GM12878 (cell line): ENCODE measurements around the gene LRP1. TPM values are rescaled to one million over a fixed set of nuclear protein-coding genes. Genes with fewer than 3 reads are reported as not detected.

Experiments used
- ATAC-seq: fragments of 200-7000 bp; cut with Tn5 transposase; 3 replicates; pipeline ENCODE4 v1.9.1; 2020; ENCODE audit warnings: mild to moderate bottlenecking, moderate library complexity
- BruUV-seq: library from RNA; stranded (reverse); fragments of 400-500 nt; replicated peaks from 2 replicates; lab custom pipeline; 2021; lab: Mats Ljungman, UMichigan
- CTCF ChIA-PET: fragments of 300-600 bp; sonication (Branson Sonifier 250); formaldehyde crosslinking; extraction: SDS; loops from one replicate; lab custom pipeline; 2021; ENCODE audit warnings: inconsistent platforms; lab: Yijun Ruan, JAX
- POLR2A ChIA-PET: fragments of 350-600 bp; formaldehyde crosslinking; extraction: SDS; loops from one replicate; lab custom pipeline; 2021; ENCODE audit warnings: inconsistent platforms; lab: Charles Lee
- RAD21 ChIA-PET: fragments of 300-600 bp; sonication (Branson Sonifier 250); formaldehyde crosslinking; loops from one replicate; lab custom pipeline; 2023; ENCODE audit warnings: antibody characterized with exemption; ENCODE audit not compliant: unreplicated experiment; lab: Charles Lee
- SMC1A ChIA-PET: fragments of 300-600 bp; sonication (Branson Sonifier 250); formaldehyde crosslinking; loops from one replicate; lab custom pipeline; 2023; ENCODE audit not compliant: unreplicated experiment, uncharacterized antibody; lab: Charles Lee
- DNase-seq: peaks from one replicate; pipeline ENCODE4 v3.0.0-alpha.2; 2011; ENCODE audit warnings: low read depth, low spot score
- FAIRE-seq: peaks from 3 replicates; lab custom pipeline; 2011; peaks lifted over from hg19 to GRCh38; lab: Jason Lieb, UNC
- H2AFZ ChIP-seq: 2 replicates; pipeline ENCODE4 v1.6.0; 2011; ENCODE audit warnings: low read depth, low read length, control low read depth; ENCODE audit not compliant: control insufficient read depth
- H3K27ac ChIP-seq: 2 replicates; pipeline ENCODE4 v1.5.1; 2011; ENCODE audit warnings: control low read depth; ENCODE audit not compliant: control insufficient read depth, insufficient read depth
- H3K27me3 ChIP-seq, 2 experiments: replicated peaks in 1 of 2; 2 replicates each; pipeline versions ENCODE4 v1.6.0 to v1.6.1; 2011; ENCODE audit warnings: low read length in 1 of 2; ENCODE audit not compliant: control insufficient read depth in 2 of 2, insufficient read depth in 2 of 2
- H3K36me3 ChIP-seq, 2 experiments: 2 replicates each; pipeline ENCODE4 v1.5.1; 2011; ENCODE audit warnings: low read length in 1 of 2; ENCODE audit not compliant: control insufficient read depth in 2 of 2, insufficient read depth in 2 of 2
- H3K4me1 ChIP-seq: 2 replicates; pipeline ENCODE4 v1.6.1; 2011; ENCODE audit warnings: mild to moderate bottlenecking, low read length, moderate library complexity, mixed read lengths; ENCODE audit not compliant: control insufficient read depth, insufficient read depth
- H3K4me2 ChIP-seq: 2 replicates; pipeline ENCODE4 v1.6.0; 2011; ENCODE audit warnings: control low read depth; ENCODE audit not compliant: control insufficient read depth, insufficient read depth
- H3K4me3 ChIP-seq: fragments of 200-600 bp; sonication (generic); 2 replicates; pipeline ENCODE4 v1.5.1; 2016
- H3K79me2 ChIP-seq: 2 replicates; pipeline ENCODE4 v1.6.0; 2011; ENCODE audit warnings: low read length; ENCODE audit not compliant: control insufficient read depth, insufficient read depth
- H3K9ac ChIP-seq: 2 replicates; pipeline ENCODE4 v1.8.0; 2011; ENCODE audit warnings: low read length, control low read depth, mixed read lengths; ENCODE audit not compliant: control insufficient read depth, insufficient read depth
- H3K9me3 ChIP-seq: replicated peaks from 3 replicates; pipeline ENCODE4 v1.5.1; 2011; ENCODE audit warnings: mild to moderate bottlenecking, low read length; ENCODE audit not compliant: control insufficient read depth, insufficient read depth
- H4K20me1 ChIP-seq: 2 replicates; pipeline ENCODE4 v1.6.0; 2011; ENCODE audit not compliant: control insufficient read depth, insufficient read depth
- ATF2 ChIP-seq: IDR thresholded peaks from 2 replicates; pipeline ENCODE4 v1.6.1; 2012; ENCODE audit warnings: low read length, inconsistent platforms
- BCL3 ChIP-seq: IDR thresholded peaks from 2 replicates; pipeline ENCODE4 v1.6.1; 2011; ENCODE audit warnings: borderline replicate concordance, low read depth, mild to moderate bottlenecking, moderate library complexity, low read length; ENCODE audit not compliant: insufficient read depth, poor library complexity, severe bottlenecking
- EED ChIP-seq: sonication (generic); IDR thresholded peaks from 2 replicates; pipeline ENCODE4 v1.6.1; 2016; ENCODE audit warnings: antibody characterized with exemption, low read depth
- MYC ChIP-seq: IDR thresholded peaks from 2 replicates; pipeline ENCODE4 v1.6.1; 2011; ENCODE audit warnings: mild to moderate bottlenecking, low read length, moderate library complexity, inconsistent platforms; ENCODE audit not compliant: insufficient read depth, insufficient replicate concordance, insufficient read length, severe bottlenecking
- POU2F2 ChIP-seq: IDR thresholded peaks from 3 replicates; pipeline ENCODE4 v1.6.1; 2011; ENCODE audit warnings: low read depth, mild to moderate bottlenecking, low read length, borderline replicate concordance
- RUNX3 ChIP-seq: IDR thresholded peaks from 2 replicates; pipeline ENCODE4 v1.6.1; 2012; ENCODE audit warnings: low read length, inconsistent platforms
- TCF12 ChIP-seq: IDR thresholded peaks from 2 replicates; pipeline ENCODE4 v1.6.1; 2011; ENCODE audit warnings: low read depth, mild to moderate bottlenecking, low read length
- WGBS: methylation state at CpG from one replicate; pipeline ENCODE4 v1.1.6; 2016; ENCODE audit warnings: low lambda C conversion rate; ENCODE audit not compliant: insufficient replicate concordance, insufficient coverage; ENCODE audit errors: missing lambda C conversion rate; 5-methylcytosine and 5-hydroxymethylcytosine counted together
- in situ Hi-C: fragments of 300-500 bp; cut with MboI; formaldehyde crosslinking; loops from 9 replicates; pipeline ENCODE4 v1.14.3; 2018; ENCODE audit warnings: mixed read lengths
- intact Hi-C: fragments of 100-400 bp; cut with micrococcal nuclease; formaldehyde crosslinking; loops from one replicate; pipeline ENCODE4 v1.14.2; 2022; ENCODE audit not compliant: unreplicated experiment
- polyA plus RNA-seq, 11 experiments: library from polyadenylated mRNA; depleted of rRNA in 4 of 11; unstranded in 6 of 11; stranded (reverse) in 5 of 11; fragments of >200 nt; fragmentation: Nextera tagmentation in 4 of 11; fragmentation: Illumina TruSeq in 1 of 11; extraction: Ambion mirVana in 4 of 11; extraction: Trizol in 1 of 11; gene quantifications; 1 replicate in 1 of 11; 2 replicates in 10 of 11; pipeline versions ENCODE4 v1.2.1 to v1.2.3, GENCODE V29; 2011 to 2016; ENCODE audit warnings: inconsistent platforms in 2 of 11, missing spikeins in 2 of 11, low read depth in 1 of 11
- total RNA-seq, 4 experiments: library from RNA; depleted of rRNA in 3 of 4; stranded (reverse); fragments of >200 nt in 3 of 4; fragmentation: Illumina TruSeq in 1 of 4; extraction: Trizol in 1 of 4; gene quantifications; 2 replicates each; pipeline versions ENCODE4 v1.2.1 to v1.2.3, GENCODE V29; 2013 to 2021

Gene LRP1
- total and polyA plus RNA-seq, 10 of the 15 experiments (the other 5 are each of a cell fraction or from before 2014, with no cell fraction given), result under 0.01 to 1.1 (median 0.20) TPM; not detected in 2

GRCh38 chr12:57118711-57119271, 9.5 kb upstream of the LRP1 start (continued):
- TF ChIP-seq POU2F2 (0 out of 3 replicates have a peak, but pooled peaks have one; percentile 13), BCL3 (peak; percentile 12), EED (peak; percentile 54; the same call in 1 of the 2 replicates)

GRCh38 chr12:57119294-57120085, 8.8 kb upstream of the LRP1 start:
- no peaks in the 10 kb centered on the region; a peak in 1 of 4 replicates for H3K27me3 ChIP-seq
- H4K20me1 ChIP-seq, result no peaks in the 10 kb centered on the region
- intact Hi-C loops, result loop anchor here (5.0 kb wide), 1 partner anchor 123 kb away; no protein-coding TSS in a partner anchor
- ChIA-PET POLR2A (interaction anchor here (0.6 kb wide), 1 partner anchor 19 kb away, joined by 7 read pairs; no protein-coding TSS in a partner anchor), SMC1A (interaction anchor here (2.7 kb wide), 1 partner anchor 50 kb away, joined by 7 read pairs; no protein-coding TSS in a partner anchor), RAD21 (interaction anchor here (2.2 kb wide), 1 partner anchor 50 kb away, joined by 9 read pairs; no protein-coding TSS in a partner anchor), CTCF (interaction anchor here (0.8 to 9.3 kb wide), 4 partner anchors 7 to 118 kb away, joined by 3 to 159 read pairs (median 22); partner anchors contain the start of gene STAT6)
- H3K4me3 ChIP-seq, result no peak overlapping the region
- 42% methylated on average over 5 of the region's 5 CpGs for WGBS
- H3K79me2 ChIP-seq, result no peaks in the 10 kb centered on the region
- FAIRE-seq, result no peak
- H3K4me2 ChIP-seq, result peak overlapping the region; percentile 7
- peak; percentile 54 for ATAC-seq
- no peak for DNase-seq
- H3K4me1 ChIP-seq, result peaks cover 13% of the 10 kb centered on the region
- in situ Hi-C loops, result loop anchor here (5.0 kb wide), 1 partner anchor 63 kb away; no protein-coding TSS in a partner anchor
- no peaks in the 10 kb centered on the region for H3K36me3 ChIP-seq
- no peak overlapping the region for H3K27ac ChIP-seq
- H3K9ac ChIP-seq, result no peak overlapping the region
- H2AFZ ChIP-seq, result peak overlapping the region; percentile 68
- BruUV-seq, result no TSS peak
- TF ChIP-seq BCL3 (peak; percentile 4), ATF2 (no peak), RUNX3 (peak; percentile 8; the same call in 1 of the 2 replicates), TCF12 (0 out of 2 replicates have a peak, but pooled peaks have one; percentile 8), MYC (no peak)
- peaks cover 7% of the 10 kb centered on the region for H3K9me3 ChIP-seq
